ENCODE measurements around the gene CD4.

CD4 gene

DNA sequence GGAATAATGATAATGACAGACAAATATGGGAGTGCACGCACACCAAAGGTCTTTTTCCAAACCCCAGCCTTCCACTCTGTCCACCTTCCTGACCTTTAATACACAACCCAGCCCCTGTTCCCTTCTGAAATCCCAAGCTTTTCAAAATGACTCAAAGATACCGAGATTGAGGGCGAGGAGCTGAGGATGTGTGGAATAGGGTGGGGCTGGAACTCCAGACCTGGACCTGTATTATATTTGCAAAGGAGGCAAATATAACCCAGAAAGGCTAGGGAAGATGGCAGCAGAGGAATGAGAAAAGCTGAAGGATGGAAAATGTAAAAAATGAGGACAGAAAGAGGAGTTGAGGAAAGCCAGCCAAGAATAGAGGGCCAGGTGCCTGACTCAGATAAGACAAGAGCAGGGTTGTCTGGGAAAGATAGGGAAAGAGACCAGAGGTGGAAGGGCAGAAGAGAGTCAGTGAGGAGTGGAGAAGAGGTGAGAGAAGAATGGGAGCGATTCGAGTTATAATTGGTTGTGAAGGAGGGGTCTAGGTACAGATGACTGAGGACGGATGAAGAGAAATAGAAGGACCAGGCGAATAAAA is 24.2 kb upstream of the CD4 start:
- DNase-seq (ENCODE audit: low spot score): no peak

DNA sequence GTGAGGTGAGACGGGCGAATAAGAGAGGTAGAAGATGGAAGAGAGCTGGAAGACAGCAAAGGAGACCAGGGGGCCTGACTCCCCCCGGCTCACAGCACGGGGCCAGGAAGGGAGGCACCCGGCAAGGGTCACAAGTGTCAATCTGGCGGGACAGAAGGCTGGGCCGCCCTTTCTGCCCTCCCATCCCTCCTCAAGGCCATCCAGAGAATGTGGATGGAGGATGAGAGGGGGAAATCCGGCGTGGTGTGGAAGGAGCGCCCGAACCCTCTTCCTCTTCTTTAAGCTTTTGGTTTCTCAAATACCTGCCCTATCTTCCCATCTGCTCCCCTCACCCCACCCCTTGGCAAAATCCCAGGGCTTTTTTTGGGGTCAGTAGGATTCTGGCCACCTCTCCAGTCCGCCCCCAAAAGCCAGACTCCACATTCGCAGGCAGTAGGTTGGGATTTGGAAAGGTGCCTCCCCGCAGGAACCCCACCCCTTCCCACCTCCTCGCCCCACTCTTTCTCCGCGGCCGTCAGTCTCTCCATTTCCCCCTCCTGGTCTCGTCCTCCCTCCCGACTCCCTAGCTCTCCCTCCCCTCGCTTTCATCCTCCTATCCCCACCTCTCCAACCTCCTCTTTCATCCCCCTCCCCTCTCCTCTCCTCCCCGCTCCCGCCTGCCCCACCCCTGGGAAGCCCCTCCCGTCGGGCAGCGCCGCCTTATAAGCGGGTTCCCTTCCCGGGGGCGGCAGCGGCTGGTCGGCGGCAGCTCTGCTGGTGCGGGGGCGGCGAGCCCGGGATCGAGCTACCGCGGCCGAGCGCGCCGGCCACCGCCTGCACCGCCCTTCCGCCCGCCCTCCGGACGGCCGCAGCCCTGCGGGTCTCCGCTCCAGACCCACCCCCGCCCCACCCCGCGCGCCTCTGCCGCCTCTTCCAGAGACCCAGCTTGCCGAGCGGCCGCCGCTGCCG is 23.4 kb upstream of the CD4 start, which contains the start of gene PTMS:
Gene PTMS (plus strand): TSS at position 730 of the 948 bp plus-strand sequence. CDS start 343 bp downstream, outside the sequence.
- peak; percentile 83 for DNase-seq (ENCODE audit: low spot score)

DNA sequence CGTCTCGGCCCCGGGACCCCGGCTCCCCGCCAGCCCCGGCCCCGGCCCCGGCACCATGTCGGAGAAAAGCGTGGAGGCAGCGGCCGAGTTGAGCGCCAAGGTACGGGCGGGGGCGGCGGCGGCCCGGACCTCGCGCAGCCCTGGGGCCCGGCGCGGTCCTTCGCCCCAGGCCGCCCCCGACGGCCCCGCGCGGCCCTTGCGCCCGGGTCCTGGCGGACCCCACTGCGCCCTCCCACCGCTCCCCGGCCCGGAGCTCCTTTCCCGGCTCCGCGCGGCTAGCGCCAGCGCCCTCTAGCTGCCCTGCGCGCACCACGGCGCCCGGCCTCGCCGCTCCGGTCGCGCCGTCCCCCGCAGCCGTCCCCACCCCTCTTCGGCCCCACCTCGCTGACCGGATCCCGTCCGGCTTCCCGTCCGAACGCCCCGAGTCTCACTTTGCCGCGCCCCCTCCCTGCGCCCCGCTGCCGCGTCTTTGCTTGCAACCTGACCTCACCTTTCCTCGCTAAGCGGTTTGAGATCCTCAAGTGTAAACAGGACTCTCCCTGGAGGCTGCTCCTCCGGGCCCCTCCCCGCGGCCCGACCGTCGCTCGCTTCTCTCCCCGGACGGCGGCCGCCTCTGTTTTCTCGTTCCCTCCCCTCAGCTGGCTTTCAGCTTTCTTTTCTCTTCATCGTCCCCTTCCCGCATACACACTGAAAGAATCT is 22.5 kb upstream of the CD4 start:
- DNase-seq (ENCODE audit: low spot score): peak; percentile 81

GRCh38 chr12:6767353-6768319 is 21.7 kb upstream of the CD4 start:
- DNase-seq (ENCODE audit: low spot score): peak; percentile 61

GRCh38 chr12:6768437-6768914 is 20.9 kb upstream of the CD4 start:
- no peak for DNase-seq (ENCODE audit: low spot score)

GRCh38 chr12:6768990-6769389 is 20.3 kb upstream of the CD4 start:
- no peak for DNase-seq (ENCODE audit: low spot score)

DNA sequence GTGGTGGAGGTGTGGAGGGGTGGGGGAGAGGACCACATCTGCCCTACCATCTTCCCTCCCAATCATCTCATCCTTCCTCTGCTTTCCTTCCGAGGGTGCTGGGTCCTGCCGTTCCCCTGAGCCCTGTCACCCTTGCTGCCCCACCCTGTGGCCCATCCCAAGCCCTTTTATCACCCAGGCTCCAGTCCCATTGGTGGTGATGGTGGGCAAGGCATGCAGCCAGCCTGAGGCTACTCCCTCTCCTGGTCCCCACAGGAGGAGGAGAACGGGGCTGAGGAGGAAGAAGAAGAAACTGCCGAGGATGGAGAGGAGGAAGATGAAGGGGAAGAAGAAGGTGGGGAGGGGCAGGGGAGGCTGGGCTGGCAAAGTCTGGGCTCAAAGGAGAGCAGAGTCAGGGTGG is 19.7 kb upstream of the CD4 start:
- DNase-seq (ENCODE audit: low spot score): no peak

- no peak for DNase-seq (ENCODE audit: low spot score)
These were observed 19.2 kb upstream of the CD4 start for GRCh38 chr12:6770094-6770493.

DNA sequence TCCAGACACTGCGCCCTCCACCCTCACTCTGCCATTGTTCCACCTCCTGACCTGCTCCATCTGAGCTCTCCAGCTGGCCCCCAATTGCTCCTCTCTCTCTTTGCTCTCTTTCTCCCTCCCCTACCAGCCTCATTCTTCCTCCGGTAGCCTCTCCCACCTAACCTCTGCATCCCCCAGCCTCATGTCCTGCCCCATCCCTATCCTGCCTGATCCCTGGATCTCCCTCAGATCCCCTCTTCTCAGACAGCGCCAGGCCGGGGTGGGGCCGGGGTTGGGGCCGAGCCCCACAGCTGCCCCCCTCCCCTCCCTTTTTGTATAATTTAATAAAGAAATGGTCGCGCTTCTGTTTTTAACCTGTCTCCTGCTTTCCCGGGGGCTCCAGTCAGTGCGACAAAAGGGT is 18.7 kb upstream of the CD4 start:
- DNase-seq (ENCODE audit: low spot score): no peak

DNA sequence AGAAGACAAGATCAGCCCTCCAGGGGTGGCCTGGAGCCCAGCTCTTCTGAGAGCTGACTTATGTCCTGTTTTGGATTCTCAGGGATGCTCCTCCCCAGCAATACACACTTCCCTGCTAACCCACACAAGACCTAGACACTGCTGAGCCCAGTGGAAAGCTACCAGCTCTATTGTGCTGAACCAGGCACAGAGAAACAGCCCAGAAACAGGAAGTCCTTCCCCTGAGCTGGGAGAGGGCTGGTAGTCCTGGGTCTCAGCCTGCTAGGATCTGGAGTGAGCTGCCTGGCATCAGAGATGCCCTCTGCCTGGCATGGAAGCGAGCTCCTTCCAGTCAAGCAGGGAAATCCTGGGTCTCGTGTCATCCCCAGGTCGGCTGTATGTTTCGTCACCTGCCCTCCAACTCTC is 18.2 kb upstream of the CD4 start:
- DNase-seq (ENCODE audit: low spot score): no peak

DNA sequence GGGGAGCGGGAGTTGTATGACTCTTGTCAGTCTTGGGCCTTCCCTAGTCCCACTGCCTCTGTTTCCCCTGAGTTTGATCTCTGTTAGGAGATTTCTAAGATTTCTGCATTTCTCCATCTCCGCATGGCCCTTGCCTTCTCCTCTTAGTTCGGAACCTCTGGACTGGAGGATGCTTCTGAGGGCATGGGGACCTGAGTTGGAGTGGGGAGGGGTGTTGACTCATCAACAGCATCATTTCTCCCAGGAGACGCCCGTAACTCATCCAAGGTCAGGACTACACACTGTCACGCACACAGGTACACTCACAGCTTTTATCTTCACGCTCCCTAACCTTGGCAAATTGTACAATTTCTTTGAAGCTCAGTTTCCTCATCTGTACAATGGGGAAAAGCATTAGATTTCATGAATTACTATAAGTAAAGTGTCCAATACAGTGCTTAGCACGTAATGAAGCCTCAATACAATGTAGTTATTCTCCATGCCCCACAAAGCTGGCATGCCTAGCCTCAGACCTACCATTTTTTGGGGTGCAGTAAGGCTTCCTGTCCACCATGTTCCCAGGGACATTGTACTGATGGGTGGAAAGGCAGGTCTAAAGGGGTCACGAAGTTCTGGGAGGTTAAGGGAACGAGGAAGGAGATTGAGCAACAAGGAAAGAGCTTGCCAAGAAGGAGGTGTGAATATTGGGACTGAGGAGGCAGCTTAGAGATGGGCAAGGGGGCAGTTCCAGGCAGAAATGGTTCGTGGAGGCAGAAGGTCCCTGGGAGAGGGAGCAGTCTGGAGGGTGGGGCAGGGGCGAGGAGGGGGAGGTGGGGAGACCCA is 17.6 kb upstream of the CD4 start:
- DNase-seq (ENCODE audit: low spot score): no peak

GRCh38 chr12:6772331-6772695 is 17.0 kb upstream of the CD4 start, which contains the start of gene LAG3:
Gene LAG3, plus strand, starts transcription at chr12:6772520. Its CDS starts 333 bp downstream, at chr12:6772853.
- DNase-seq (ENCODE audit: low spot score): no peak

GRCh38 chr12:6772726-6773589 is 16.4 kb upstream of the CD4 start:
- no peak for DNase-seq (ENCODE audit: low spot score)

- no peak for DNase-seq (ENCODE audit: low spot score)
These were observed 15.6 kb upstream of the CD4 start for GRCh38 chr12:6773590-6774351.

- no peak for DNase-seq (ENCODE audit: low spot score)
These were observed 14.7 kb upstream of the CD4 start for GRCh38 chr12:6774499-6775062.

GRCh38 chr12:6775185-6776174 is 13.8 kb upstream of the CD4 start:
- no peak for DNase-seq (ENCODE audit: low spot score)

DNA sequence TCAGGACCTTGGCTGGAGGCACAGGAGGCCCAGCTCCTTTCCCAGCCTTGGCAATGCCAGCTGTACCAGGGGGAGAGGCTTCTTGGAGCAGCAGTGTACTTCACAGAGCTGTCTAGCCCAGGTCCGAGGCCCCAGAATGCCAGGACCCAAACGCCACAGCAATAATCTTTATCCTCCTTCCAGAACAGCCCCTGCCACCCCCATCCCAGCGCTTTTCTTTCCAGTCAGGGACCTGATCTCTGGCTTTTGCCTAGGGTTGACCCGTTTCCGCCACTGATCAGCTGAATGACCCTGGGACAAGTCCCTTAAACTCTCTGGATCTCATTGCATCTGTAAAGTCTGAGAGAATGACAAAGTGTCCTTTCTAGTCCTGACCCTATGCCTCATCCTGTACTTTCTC is 11.9 kb upstream of the CD4 start:
- no peak for DNase-seq (ENCODE audit: low spot score)

Measured in hepatic stellate cell (primary cell).